GM18867 (cell line): ENCODE measurements around the gene PLEK.
"Not testable (repeated sequence)": the region's sequence is repeated elsewhere in the genome, so short reads cannot be mapped to it uniquely, and the experiment has no call there.

Source experiments
- ATAC-seq: cut with Tn5 transposase; IDR thresholded peaks from one replicate; pipeline ENCODE4 v1.9.1; 2021; ENCODE audit warnings: mild to moderate bottlenecking, moderate library complexity; ENCODE audit not compliant: unreplicated experiment

PLEK gene

GRCh38 chr2:68438455-68439303, 73.6 kb downstream of the PLEK start:
- no peak for ATAC-seq

GRCh38 chr2:68441179-68441993, 76.3 kb downstream of the PLEK start:
- peak; percentile 98 for ATAC-seq

- no peak for ATAC-seq
These were observed 76.9 kb downstream of the PLEK start for GRCh38 chr2:68441994-68442322.

- ATAC-seq = not testable (repeated sequence)
These were observed 81.3 kb downstream of the PLEK start for GRCh38 chr2:68446425-68446824.
